GM21526 (cell line): ENCODE results near the gene P3R3URF.

Experiments
- ATAC-seq: cut with Tn5 transposase; IDR thresholded peaks from one replicate; pipeline ENCODE4 v1.9.1; 2021; ENCODE audit warnings: moderate library complexity; ENCODE audit not compliant: unreplicated experiment, low FRiP score

P3R3URF gene

DNA sequence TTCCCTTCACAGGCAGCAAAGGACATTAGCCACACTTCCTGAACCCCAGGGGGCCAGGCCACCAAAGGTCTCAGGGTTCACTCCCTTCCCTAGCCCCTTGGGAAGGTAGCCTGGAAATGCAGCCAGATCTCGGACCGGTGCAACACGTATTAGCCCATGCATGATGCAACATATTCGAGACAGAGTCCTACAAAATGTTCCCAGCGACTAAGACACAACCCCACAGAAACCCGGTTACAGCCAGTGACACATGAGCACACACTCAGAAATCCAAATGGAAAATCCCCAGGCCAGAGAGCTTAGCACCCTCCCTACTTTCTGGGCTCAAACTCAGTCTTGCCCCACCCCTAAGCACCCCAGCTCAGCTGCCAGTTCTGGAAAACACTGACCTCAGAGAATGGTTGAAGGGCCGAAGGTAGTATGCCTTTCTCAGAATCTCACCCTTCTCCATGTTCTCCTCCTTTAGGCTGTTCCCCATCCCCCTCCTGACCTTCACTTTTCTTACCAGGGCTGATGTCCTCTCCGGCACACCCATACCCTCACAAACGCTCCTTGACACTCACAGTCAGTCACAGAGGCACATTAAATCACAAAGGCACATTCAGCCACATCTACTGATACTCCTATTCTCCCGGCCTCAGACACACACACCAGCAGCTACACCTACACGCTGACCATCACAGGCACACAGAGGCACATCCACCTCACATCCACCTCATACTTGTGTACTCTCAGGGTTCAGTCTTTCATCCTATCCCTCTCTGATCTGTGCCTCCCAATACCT, 1.6 kb downstream of the P3R3URF start, which contains the start of gene TSPAN1:
TSPAN1 (plus strand) TSS at position 640 of the 784 bp plus-strand sequence. CDS start 6,021 bp downstream, outside the sequence.
- ATAC-seq: no peak

DNA sequence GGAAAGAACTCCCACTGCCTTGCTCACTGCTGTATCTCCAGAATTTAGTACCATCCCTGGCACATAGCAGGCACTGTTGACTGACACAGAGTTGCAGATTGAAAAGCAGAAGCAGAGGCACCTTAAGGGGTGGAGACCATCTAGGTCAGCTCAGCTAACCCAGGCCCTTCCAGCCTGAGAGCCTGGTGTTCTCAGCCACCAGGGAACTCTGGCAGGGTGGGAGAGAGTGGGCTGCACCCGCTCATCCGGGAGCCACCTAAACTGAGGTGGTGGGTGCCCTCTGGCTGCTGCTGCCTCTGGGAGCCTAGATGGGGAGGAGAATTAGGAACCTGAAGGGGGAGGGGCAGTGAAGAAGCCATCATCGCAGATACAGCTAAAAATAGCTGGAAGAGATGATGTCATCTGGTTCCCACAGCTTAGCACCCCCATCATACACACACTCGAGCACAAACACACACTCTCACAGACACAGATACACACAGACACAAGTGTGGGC, 2.9 kb downstream of the P3R3URF start:
- ATAC-seq: no peak

DNA sequence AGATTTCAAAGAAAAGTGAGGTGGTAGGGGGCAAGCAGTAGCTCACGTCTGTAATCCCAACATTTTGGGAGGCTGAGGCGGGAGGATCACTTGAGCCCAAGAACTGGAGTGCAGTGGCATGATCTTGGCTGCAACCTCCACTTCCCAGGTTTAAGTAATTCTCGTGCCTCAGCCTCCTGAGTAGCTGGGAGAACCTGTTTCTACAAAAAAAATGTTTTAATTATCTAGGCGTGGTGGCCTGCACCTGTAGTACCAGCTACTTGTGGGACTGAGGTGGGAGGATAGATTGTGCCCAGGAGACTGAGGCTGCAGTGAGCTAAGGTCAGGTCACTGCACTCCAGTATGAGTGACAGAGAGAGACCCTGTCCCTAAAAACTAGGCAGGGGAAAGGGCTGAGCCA, 4.0 kb downstream of the P3R3URF start:
- no peak for ATAC-seq

DNA sequence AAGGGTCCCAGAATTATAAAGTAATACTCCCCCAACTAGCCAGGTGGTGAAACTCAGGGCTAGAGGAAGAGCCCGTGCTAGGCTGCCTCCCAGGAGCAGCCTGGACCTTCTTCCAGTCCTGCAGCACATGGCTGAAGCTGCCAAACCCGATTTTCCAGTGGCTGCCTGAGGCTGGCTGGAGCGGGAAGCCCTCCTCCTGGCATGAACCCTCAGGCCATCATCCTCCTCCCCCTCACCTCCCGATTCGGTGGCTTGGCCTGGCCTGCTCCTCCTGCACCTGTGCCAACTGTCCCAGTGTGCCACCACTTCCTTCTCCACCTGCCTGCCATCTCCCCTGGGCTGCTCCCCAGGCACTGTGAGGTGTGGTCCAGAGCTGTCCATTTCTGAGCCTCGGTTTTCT, 4.4 kb downstream of the P3R3URF start:
- ATAC-seq: no peak

DNA sequence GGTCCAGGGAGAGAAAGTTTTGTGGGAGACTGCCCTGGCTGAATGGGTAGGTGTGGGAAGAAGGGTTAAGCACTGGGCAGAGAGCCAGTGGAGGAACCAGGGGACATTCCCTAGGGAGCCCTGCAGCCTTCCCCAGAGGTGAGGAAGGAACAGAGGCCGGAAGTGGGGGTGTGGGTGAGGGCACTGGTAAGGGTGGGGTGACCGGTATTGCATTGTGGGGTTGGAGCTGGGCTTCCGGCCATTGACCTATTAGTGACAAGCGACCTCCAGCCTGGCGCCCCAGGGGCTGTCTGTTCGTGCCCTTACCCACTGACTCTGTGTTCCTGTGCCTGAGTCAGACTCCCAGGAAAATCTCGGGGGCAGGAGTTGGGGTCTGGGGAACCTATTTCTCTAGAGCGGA, 4.9 kb downstream of the P3R3URF start:
- no peak for ATAC-seq

DNA sequence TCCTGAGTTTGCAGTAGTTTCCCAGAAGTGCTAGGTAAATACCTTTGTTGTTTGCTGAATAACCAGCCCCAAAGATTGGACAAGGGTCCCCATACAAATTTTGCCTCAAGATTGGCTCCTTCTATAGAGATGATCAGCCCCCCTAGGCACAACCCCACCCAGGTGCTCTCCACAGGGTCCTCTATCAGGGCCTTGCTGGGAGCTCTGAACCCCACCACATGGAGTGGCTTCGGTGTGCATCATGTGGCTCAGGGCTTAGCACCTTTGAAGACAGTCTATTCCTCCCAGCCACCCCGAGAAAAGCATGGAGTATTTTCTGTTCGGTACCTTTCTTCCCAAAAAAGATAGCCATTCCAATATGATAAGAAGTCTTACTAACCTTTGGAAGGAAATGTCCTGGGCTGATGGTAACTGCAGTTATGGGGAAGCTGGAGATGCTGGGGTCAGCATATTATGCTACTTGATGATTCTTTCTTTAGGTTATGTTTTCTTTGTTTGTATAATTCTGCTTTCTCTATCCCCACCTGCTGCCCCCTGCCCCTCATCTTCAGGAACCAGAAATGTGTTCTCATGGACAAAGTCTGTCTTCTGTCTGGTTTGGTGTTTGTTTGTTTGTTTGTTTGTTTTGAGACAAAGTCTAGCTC, 6.4 kb downstream of the P3R3URF start:
- ATAC-seq: no peak

DNA sequence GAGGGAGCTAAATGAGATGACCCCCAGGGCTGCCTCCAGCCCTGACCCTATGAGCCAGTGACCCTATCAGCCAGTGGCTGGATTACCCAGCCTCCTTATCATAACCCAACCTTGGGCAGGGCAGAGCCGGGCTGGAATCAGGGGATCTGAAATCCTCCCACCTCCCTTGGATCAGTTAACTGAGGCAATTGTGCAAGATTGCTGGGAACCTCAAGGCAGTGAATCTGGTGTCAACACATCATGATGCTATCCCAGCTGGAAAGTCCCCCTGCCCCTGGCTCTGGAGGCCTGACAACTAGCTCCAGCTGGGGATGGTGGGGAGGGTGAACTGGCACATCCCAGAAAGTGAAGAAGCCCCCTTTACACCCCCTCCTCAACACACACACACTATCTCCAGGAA, 7.8 kb downstream of the P3R3URF start:
- ATAC-seq: no peak

DNA sequence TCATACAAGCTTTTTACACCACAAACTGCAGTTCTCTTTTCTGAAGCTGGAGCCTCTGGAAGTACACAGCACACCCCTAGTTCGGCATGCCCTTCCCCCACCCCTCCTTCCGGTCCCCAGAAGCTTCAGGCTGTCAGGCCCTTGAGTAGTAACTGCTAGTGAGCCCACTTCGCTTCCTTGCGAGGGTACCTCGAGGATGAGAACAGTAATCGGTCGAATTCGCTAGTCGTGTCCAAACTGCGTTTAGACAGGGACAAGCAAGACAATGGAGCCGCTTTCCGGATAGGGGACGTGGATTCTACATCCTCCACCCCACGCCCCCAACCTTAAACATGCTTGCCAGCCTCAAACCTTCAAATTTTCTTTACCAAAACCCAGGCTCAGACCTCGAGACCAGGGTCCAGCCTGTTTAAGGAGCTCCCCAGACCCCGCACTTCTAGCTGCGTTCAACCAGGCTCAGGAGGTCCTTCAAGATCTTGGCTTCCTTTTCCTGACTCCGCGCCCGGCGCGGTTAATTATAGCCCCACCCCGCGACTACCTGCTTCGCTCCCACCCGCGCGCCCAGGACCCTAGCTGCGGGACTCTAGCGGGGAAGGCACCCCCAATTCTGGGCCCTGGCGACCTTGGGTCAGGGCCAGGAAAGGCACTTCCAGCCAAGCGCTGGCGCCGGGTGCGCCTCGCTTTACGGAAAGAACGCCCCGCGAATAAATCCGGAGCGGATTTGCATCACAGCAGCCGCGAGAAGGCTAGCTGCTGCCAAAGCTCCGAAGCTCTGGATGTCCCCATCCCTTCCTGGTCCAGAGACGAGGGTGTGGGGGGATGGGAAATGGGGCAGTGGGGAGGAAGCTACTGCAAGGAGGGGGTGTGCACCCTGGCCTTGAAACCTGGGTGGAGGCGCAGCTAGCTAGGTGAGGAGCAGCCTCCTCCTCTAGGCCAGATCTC, 9.5 kb downstream of the P3R3URF start:
- ATAC-seq: no peak

DNA sequence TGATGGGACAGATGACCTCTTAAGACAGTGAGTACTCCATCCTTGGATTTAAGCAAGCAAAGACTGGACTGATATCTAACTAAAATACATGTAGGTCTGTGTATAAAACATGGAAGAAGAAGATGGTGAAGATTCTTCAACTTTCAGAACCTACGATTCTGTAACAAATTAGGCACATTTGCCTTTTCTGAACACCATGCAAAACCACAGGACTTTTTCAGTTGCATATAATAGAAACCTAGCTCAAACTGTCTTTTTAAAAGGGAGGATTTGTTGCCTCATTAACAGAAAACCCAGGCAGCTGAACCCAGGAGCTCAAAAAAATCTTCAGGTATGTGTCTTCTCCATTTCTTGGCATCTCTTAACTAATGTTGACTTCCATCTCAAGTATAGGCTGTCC, 16.1 kb downstream of the P3R3URF start:
- no peak for ATAC-seq

DNA sequence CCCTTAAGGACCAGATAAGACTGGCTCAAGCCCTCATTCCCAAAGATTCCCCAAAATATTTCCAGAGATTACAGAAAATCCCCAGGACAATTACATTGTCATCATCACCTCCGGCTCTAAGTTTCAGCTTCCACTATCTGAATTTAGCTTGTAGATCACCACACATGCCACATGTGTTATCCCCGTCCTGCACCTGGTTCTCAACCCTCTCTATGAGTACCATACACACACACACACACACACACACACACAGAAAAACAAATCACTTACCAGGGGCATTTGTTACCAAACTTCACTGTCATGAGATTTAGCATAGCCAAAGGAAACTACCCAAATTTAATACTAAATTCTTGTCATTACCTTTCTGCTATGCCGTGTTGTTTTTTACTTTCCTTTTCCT, 16.8 kb downstream of the P3R3URF start:
- ATAC-seq: no peak

DNA sequence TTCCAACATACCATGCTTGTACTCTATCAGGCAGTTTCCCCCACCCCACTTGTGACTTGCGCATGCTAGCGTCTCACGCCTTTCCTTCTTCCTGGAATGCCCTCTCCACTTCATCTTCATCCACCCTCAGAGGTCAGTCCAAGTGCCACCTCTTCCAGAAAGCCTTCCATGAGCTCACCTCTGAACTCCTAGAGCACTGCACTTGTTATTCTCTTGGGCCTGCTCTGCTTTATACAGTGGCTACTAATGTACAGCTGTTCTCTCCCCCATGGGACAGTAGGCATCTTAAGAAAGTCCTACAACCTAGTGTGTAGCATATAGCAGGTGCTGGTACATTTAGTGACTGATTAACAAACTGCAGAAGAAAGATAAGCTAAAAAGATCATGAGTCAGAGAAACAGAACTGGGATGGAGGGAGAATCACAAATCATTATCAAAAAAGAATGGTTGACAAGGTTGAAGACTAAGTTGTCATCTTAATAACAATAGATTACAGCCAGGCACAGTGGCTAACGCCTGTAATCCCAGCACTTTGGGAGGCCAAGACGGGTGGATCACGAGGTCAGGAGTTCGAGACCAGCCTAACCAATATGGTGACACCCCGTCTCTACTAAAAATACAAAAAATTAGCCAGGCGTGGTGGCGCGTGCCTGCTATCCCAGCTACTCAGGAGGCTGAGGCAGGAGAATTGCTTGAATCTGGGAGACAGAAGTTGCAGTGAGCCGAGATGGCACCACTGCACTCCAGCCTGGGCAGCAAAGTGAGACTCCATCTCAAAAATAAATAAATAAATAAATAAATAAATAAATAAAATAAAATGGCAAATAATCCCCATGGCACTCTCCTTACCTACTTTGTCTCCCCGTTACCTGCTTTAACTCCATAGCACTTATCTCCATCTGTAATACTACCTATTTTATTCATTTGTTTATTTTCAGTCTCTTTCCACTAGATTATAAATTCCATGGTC, 17.7 kb downstream of the P3R3URF start:
- no peak for ATAC-seq

DNA sequence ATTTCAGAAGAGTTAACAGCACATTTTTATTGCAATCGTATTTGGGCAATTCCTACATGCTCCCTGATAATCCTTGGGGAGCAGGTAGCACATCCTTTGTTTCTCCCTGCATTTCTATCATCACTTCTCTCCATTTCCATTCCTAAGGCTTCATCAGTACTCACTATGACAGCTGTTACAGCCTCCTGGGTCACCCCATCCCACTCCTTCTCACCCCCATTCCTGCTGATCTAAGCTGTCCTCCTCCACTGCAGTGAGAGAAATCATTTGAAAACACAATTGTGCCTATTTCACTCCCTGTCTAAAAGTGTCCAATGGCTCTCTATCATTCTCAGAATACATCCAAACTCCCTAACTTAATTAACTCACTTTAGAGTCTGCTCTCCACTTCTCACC, 18.4 kb downstream of the P3R3URF start:
- no peak for ATAC-seq

DNA sequence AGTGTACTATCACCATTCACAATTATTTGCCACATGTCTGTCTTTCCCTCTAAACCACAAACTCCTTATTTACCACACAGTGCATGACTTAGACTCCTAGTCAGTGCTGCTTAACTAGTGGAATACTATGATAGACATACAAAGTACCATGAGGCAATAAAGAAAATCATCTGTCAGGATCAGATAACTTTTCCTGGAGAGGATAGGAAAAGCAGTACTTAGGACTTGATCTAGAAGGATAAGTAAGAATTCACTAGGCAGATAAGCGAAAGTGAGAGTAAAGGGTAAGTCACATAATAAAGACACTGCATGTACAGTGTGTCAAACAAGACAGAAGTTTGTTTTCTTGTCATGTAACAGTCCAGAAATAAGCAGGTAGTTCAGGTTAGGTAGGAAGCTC, 22.6 kb downstream of the P3R3URF start:
- ATAC-seq: no peak

DNA sequence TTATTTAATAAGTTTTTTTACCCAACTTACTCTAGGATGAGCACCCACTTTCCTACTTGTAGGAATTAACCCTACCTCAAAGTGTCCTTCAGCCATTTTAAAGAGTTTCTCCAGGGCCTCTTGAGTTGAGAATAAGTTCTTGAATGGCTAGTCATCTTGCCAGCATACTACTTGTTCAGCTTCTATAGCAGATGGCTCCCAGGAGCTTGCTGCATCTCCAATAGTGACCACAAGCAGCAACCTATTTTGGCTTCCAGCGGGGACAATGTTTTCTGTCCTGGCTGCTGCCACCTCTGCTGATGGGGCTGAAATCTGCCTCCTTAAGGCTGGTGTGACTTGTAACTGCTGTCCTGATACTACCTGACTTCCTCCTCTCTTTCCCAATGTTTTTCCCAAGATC, 23.1 kb downstream of the P3R3URF start:
- ATAC-seq: no peak

DNA sequence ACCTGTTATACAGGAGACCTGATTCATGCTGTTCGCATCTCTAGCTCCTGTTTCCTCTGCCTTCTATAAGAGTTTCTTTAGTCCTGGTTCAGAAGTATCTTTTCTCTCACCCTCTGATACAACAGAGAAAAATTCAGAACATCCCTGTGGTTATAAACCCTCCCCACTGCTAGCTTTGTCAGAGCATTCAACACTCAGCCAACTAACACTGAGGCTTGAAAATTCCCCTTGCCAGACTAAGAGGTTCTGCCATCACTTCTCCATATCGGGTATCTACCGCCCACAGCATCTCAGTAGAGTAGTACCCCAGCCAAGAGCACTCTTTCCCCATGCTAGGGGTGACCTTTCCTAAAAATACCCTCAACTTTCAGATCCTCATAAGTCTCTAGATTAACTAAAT, 24.3 kb downstream of the P3R3URF start:
- no peak for ATAC-seq

DNA sequence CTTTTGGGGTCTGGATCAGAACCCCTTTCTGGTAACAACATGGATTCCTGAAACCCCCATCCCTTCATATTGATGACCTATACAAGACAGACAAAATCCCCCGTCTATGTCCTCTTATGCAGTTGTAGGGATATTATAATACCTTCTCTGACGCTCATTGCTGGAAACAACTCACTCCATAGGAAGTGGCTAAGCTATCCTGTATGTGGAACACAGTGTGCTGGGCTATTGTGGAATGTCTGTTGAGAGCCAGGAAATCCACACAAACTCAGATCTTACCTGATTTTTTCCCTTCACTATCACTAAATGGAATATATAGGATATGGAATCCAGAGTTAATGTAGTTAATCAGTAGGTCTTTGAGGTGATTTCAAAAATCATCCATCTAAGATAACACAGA, 26.2 kb downstream of the P3R3URF start:
- ATAC-seq: no peak

DNA sequence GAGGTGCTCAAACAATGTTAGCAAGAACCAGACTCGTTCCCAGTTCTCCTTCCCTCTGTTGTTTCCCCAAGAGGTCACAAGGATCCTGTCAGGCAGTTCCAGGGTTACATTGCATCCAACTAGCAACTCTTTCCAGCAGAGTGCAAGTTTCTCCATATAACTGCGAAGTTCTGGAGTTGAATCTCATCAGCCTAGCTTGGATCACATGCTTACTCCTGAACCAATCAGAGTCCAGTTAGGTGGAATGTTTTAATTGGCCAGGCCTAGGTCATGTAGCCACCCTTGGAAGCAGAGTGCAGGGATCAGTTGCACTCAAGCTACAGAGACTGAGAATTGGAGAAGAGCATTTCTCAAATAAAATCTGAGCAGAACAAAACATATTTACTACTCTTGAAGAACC, 28.0 kb downstream of the P3R3URF start:
- ATAC-seq: no peak

DNA sequence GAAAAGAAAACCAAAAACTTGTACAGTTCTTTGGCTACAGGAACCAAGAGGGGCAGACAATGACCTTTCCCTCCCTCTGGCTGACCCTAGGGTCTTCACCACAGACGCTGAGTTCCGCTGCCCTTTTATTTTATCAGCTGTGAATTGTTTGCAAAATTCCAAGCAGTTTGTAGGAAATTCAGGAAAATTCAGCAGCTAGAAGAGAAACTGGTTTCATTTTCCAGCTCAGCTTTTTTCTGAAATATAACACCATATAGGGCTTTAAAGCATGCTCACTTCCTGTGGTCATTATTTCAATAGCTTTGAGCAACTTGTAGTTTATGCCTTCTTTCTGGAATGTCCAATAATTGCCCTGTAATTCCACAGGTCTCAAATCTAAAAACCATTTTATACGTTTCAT, 38.4 kb downstream of the P3R3URF start:
- ATAC-seq: no peak

DNA sequence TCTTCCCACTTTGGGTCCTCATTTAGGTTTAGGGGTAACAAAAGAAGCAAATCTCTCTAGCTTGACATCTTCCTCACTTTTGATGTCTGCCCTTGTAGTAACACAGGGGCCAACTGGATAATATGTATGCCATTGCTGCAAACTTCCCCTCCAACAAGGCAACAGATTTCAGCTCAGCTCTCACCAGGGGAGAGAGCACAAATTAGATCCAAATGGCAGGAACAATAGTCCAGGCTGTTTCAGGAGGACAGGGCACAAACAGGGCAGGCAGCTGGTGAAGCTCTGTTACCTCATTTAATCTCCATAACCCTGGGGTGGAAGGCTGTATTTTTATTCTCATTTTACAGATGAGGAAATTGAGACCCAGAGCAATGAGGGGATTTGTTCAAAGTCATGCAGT, 39.6 kb downstream of the P3R3URF start:
- no peak for ATAC-seq
